ENCODE measurements around the gene PRR5L. TPM values are rescaled to one million over a fixed set of nuclear protein-coding genes. Genes with fewer than 3 reads are reported as not detected.

Gene PRR5L
- total and polyA plus RNA-seq, 2 experiments from 2014 or later, result 3.1 to 8.9 TPM

DNA sequence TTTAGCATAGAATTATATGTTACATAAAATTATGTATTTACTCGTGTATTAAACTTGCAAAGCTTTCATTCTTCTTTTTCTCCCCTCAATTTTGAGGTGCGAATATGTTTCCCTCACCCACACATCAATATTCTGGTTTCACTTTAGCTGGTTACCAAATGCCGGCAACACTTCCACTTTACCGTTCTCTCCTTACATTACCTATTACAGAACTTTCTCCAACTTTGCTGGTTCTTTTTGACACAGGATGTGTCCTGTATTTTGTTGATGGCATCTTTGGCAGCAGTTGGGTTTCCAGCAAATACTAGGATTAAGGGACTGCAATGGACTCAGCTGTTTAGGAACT lies 84.9 kb downstream of the PRR5L start:
- no peak for TF ChIP-seq STAT1 (IDR thresholded peaks at IDR 0.05; ENCODE audit: unreplicated experiment)
- no peak for TF ChIP-seq POLR2AphosphoS5 (IDR thresholded peaks at IDR 0.05; ENCODE audit: low read depth)
- TF ChIP-seq, protein P1, sequence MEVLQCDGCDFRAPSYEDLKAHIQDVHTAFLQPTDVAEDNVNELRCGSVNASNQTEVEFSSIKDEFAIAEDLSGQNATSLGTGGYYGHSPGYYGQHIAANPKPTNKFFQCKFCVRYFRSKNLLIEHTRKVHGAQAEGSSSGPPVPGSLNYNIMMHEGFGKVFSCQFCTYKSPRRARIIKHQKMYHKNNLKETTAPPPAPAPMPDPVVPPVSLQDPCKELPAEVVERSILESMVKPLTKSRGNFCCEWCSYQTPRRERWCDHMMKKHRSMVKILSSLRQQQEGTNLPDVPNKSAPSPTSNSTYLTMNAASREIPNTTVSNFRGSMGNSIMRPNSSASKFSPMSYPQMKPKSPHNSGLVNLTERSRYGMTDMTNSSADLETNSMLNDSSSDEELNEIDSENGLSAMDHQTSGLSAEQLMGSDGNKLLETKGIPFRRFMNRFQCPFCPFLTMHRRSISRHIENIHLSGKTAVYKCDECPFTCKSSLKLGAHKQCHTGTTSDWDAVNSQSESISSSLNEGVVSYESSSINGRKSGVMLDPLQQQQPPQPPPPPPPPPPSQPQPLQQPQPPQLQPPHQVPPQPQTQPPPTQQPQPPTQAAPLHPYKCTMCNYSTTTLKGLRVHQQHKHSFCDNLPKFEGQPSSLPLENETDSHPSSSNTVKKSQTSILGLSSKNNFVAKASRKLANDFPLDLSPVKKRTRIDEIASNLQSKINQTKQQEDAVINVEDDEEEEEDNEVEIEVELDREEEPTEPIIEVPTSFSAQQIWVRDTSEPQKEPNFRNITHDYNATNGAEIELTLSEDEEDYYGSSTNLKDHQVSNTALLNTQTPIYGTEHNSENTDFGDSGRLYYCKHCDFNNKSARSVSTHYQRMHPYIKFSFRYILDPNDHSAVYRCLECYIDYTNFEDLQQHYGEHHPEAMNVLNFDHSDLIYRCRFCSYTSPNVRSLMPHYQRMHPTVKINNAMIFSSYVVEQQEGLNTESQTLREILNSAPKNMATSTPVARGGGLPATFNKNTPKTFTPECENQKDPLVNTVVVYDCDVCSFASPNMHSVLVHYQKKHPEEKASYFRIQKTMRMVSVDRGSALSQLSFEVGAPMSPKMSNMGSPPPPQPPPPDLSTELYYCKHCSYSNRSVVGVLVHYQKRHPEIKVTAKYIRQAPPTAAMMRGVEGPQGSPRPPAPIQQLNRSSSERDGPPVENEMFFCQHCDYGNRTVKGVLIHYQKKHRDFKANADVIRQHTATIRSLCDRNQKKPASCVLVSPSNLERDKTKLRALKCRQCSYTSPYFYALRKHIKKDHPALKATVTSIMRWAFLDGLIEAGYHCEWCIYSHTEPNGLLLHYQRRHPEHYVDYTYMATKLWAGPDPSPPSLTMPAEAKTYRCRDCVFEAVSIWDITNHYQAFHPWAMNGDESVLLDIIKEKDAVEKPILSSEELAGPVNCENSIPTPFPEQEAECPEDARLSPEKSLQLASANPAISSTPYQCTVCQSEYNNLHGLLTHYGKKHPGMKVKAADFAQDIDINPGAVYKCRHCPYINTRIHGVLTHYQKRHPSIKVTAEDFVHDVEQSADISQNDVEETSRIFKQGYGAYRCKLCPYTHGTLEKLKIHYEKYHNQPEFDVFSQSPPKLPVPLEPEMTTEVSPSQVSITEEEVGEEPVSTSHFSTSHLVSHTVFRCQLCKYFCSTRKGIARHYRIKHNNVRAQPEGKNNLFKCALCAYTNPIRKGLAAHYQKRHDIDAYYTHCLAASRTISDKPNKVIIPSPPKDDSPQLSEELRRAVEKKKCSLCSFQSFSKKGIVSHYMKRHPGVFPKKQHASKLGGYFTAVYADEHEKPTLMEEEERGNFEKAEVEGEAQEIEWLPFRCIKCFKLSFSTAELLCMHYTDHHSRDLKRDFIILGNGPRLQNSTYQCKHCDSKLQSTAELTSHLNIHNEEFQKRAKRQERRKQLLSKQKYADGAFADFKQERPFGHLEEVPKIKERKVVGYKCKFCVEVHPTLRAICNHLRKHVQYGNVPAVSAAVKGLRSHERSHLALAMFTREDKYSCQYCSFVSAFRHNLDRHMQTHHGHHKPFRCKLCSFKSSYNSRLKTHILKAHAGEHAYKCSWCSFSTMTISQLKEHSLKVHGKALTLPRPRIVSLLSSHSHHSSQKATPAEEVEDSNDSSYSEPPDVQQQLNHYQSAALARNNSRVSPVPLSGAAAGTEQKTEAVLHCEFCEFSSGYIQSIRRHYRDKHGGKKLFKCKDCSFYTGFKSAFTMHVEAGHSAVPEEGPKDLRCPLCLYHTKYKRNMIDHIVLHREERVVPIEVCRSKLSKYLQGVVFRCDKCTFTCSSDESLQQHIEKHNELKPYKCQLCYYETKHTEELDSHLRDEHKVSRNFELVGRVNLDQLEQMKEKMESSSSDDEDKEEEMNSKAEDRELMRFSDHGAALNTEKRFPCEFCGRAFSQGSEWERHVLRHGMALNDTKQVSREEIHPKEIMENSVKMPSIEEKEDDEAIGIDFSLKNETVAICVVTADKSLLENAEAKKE (CRISPR knock-in tag; IDR thresholded peaks at IDR 0.05), result no peak
- no peak for TF ChIP-seq REST (IDR thresholded peaks at IDR 0.05; ENCODE audit: unreplicated experiment)
- no peak for TF ChIP-seq EZH2 (IDR thresholded peaks at IDR 0.05; ENCODE audit: low read depth, unreplicated experiment)
- TF ChIP-seq JUNB (IDR thresholded peaks at IDR 0.05; ENCODE audit: unreplicated experiment), result no peak
- TF ChIP-seq ZNF331 (CRISPR knock-in tag; IDR thresholded peaks at IDR 0.05; ENCODE audit: low read depth), result no peak
- no peak overlapping the region for H2AFZ ChIP-seq
- H3K36me3 ChIP-seq (ENCODE audit: insufficient read depth), result no peaks in the 10 kb centered on the region
- H3K4me3 ChIP-seq, result no peak overlapping the region
- H3K4me2 ChIP-seq, result no peak overlapping the region
- peaks cover 26% of the 10 kb centered on the region for H3K27me3 Mint-ChIP-seq (ENCODE audit: insufficient read depth, low read depth, poor library complexity)
- peaks cover 6% of the 10 kb centered on the region; the same call in 2 of the 3 replicates for H3K4me1 Mint-ChIP-seq
- H3F3A ChIP-seq (replicated peaks; ENCODE audit: low read depth), result no peaks in the 10 kb centered on the region
- H3K4me1 ChIP-seq (ENCODE audit: insufficient read depth), result peaks cover 8% of the 10 kb centered on the region
- H4K20me1 ChIP-seq (replicated peaks; ENCODE audit: insufficient read depth), result no peaks in the 10 kb centered on the region
- ATAC-seq, result no peak
- no peaks in the 10 kb centered on the region for H3K79me2 ChIP-seq (replicated peaks; ENCODE audit: insufficient read depth)
- H3K9me3 Mint-ChIP-seq, result peaks cover 5% of the 10 kb centered on the region; the same call in 1 of the 3 replicates
- no peak for DNase-seq (ENCODE audit: low spot score)
- no peak overlapping the region for H3K27ac Mint-ChIP-seq
- no peak overlapping the region for H3K27ac ChIP-seq (ENCODE audit: low read depth)
- H3K27me3 ChIP-seq (ENCODE audit: insufficient read depth), result peaks cover 30% of the 10 kb centered on the region
- H3K4me3 Mint-ChIP-seq, result no peak overlapping the region
- no peaks in the 10 kb centered on the region for H3K36me3 Mint-ChIP-seq (ENCODE audit: low read depth)
- H3K9me2 ChIP-seq (ENCODE audit: insufficient read depth), result no peaks in the 10 kb centered on the region

All from GM23338 (cell line).